ENCODE results near the gene POU2AF1.

The POU2AF1 gene

DNA sequence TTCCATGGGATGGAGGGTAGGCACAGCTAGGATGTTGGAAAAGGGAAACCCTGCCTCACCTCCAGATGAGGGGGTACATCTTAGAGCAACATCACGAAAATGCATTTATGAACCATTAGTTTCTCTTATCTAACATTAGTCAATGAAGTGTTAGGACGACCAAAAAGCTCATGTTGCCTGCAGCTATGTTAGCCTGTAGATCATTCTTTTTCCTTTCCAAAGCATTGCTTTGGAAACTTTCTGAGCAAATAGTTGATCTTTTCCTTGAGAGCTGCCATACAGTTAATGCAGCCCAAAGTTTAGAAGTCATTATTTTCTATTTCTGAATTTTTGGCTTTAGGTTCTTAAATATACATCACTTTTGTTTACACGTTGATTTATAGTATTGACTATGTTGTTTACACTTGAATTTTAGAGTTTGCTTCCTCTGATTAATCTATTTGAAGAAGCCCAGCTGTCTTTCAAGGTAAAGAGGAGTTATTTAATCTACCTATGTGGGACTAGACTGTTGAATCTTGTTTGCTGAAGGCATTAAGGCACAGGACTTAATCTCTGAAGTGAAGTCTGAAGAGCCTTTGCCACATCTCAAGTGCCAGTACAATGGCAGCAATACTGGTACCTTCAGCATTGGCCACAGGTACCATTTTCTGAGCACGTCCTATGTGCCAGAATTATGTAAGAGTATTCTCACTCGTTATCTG, 69.7 kb downstream of the POU2AF1 start:
- TF ChIP-seq, protein P1, sequence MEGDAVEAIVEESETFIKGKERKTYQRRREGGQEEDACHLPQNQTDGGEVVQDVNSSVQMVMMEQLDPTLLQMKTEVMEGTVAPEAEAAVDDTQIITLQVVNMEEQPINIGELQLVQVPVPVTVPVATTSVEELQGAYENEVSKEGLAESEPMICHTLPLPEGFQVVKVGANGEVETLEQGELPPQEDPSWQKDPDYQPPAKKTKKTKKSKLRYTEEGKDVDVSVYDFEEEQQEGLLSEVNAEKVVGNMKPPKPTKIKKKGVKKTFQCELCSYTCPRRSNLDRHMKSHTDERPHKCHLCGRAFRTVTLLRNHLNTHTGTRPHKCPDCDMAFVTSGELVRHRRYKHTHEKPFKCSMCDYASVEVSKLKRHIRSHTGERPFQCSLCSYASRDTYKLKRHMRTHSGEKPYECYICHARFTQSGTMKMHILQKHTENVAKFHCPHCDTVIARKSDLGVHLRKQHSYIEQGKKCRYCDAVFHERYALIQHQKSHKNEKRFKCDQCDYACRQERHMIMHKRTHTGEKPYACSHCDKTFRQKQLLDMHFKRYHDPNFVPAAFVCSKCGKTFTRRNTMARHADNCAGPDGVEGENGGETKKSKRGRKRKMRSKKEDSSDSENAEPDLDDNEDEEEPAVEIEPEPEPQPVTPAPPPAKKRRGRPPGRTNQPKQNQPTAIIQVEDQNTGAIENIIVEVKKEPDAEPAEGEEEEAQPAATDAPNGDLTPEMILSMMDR (IDR thresholded peaks at IDR 0.05; ENCODE audit: control insufficient read depth, insufficient read depth, low read depth, low read length, missing control alignments) = no peak
- no peak for DNase-seq (ENCODE audit: low read depth)
- no peak overlapping the region for H3K4me3 ChIP-seq (ENCODE audit: control insufficient read depth, low read depth, low read length)

DNA sequence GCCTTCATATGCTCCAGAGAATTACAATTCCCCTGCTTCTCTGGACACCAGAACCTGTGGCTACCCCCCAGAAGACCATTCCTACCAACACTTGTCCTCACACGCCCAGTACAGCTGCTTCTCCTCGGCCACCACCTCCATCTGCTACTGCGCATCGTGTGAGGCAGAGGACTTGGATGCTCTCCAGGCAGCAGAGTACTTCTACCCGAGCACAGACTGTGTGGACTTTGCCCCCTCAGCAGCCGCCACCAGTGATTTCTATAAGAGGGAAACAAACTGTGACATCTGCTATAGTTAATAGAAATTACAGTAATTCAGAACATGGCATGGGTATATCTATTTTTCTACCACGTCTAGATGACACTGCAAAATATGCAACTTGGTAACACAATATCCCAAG, 70.9 kb downstream of the POU2AF1 start:
- DNase-seq (ENCODE audit: low read depth) = no peak
- H3K4me3 ChIP-seq (ENCODE audit: control insufficient read depth, low read depth, low read length) = no peak overlapping the region

DNA sequence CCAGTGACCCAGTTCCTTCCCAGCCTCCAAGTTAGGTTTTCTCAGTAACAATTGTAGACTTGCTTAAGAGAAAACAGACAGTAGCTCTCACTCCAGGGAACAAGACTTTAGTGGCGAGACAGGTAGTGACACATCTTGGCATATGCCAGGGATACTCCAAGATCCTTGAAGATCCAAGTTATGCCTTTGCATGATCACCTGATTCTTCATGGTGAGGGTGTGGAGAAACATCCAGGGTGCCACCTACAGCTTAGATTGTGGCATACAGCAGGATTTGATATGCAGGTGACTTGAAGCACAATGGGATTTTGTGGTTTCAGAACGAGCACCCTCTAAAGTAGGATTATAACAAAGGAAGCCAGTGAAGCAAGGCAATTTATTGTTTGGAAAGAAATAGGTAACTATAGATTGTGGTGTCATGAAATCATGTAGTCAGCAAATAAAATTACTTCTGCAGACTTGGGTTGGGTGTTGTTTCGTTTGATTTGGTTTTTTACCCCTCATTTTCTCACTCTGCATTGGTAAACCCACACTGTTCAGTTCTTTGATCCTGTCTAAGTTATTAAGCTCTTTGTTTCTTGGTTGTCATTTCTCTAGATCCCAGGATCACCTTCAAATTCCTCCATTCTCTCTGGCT, 71.5 kb downstream of the POU2AF1 start:
- TF ChIP-seq, protein P1 (IDR thresholded peaks at IDR 0.05; ENCODE audit: control insufficient read depth, insufficient read depth, low read depth, low read length, missing control alignments) = no peak
- no peak for DNase-seq (ENCODE audit: low read depth)
- no peak overlapping the region for H3K4me3 ChIP-seq (ENCODE audit: control insufficient read depth, low read depth, low read length)

More for the DNA sequence above, 70.9 kb downstream of the POU2AF1 start:
- TF ChIP-seq, protein P1 (IDR thresholded peaks at IDR 0.05; ENCODE audit: control insufficient read depth, insufficient read depth, low read depth, low read length, missing control alignments) = no peak

DNA sequence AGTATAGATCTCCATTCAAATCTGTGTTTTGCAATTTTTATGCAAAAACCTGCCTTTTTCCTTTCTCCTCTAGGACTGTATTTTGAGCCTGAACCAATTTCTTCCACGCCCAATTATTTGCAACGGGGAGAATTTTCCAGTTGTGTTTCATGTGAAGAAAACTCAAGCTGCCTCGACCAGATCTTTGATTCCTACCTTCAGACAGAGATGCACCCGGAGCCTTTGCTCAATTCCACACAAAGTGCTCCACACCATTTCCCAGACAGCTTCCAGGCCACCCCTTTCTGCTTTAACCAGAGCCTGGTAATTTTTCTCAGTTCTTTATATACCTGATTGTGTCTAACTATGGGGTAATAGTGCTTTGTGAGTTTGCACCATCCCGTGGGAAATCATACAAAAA, 72.8 kb downstream of the POU2AF1 start:
- DNase-seq (ENCODE audit: low read depth) = no peak
- no peak overlapping the region for H3K4me3 ChIP-seq (ENCODE audit: control insufficient read depth, low read depth, low read length)
- TF ChIP-seq, protein P1 (IDR thresholded peaks at IDR 0.05; ENCODE audit: control insufficient read depth, insufficient read depth, low read depth, low read length, missing control alignments) = no peak

DNA sequence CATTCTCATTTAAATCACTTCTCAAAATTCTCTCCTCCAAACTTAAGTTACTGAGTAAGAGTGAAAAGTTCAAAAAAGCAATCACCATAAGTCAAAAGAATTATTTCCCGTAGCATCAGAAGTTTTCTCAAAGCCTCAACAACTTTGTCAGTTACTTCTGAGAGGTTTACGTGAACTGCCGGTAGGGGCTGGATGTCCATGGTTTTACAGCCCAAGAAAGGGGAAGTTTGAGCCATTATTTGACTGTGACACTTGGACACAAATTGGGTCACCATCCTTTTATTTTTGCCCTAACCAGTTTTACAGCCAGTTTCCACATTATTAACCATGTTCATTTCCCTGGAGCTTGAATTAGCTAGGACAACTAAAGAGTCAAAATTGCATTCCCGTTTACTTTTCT, 73.2 kb downstream of the POU2AF1 start:
- H3K4me3 ChIP-seq (ENCODE audit: control insufficient read depth, low read depth, low read length) = no peak overlapping the region
- TF ChIP-seq, protein P1 (IDR thresholded peaks at IDR 0.05; ENCODE audit: control insufficient read depth, insufficient read depth, low read depth, low read length, missing control alignments) = no peak
- DNase-seq (ENCODE audit: low read depth) = no peak

DNA sequence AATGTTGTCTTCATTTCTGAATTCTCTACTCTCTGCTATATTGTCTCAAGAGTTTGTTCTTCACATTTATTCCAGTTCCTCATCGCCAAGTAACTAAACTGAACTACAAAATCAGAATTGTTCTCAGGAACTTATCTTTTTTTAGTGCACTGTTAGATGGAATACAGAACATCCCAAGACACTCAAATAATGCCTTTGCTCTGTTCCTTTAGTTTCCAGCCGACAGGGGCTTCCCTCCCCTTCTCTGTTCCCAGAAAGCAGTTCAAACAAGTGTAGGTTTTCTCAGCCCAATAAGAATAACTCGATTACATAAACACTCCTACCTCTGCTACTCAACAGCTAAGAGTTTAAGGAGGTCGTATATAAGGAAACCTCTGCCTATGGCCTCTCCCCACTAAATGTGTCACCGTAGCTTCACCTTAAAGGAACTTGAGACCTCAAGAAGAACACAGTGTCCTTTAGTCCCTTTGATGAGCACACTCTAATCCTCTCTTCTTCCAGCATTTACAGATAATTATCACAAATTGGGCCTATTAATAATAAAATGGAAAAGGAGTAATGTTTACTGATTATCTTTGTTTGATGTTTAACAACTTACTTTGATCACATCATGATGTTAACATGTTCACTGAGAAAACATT, 73.8 kb downstream of the POU2AF1 start:
- DNase-seq (ENCODE audit: low read depth) = no peak
- TF ChIP-seq, protein P1 (IDR thresholded peaks at IDR 0.05; ENCODE audit: control insufficient read depth, insufficient read depth, low read depth, low read length, missing control alignments) = no peak
- no peak overlapping the region for H3K4me3 ChIP-seq (ENCODE audit: control insufficient read depth, low read depth, low read length)

Measured in AG09309 (cell line).